MCF 10A (cell line): Measurements from ENCODE around the gene MARCKS. TPM values are rescaled to one million over a fixed set of nuclear protein-coding genes. Genes with fewer than 3 reads are reported as not detected.

ENCODE experiments used
- BruUV-seq: library from RNA; stranded (reverse); fragments of 400-500 nt; replicated peaks from 2 replicates; lab custom pipeline; 2021; lab: Mats Ljungman, UMichigan
- CTCF ChIA-PET: fragments of 300-600 bp; sonication (Branson Sonifier 250); formaldehyde crosslinking; extraction: SDS; loops from one replicate; lab custom pipeline; 2021; ENCODE audit warnings: antibody characterized with exemption, inconsistent platforms; lab: Yijun Ruan, JAX
- POLR2A ChIA-PET: fragments of 300-600, 350-650 bp; sonication (Branson Sonifier 250); formaldehyde crosslinking; extraction: SDS; loops from one replicate; lab custom pipeline; 2020; ENCODE audit warnings: antibody characterized with exemption, inconsistent platforms; lab: Yijun Ruan, JAX
- DNase-seq: peaks from one replicate; pipeline ENCODE4 v3.0.0-alpha.2; 2018; ENCODE audit not compliant: unreplicated experiment
- H3K27ac Mint-ChIP-seq: one replicate; pipeline ENCODE4 v1.8.0; 2022; ENCODE audit warnings: mild to moderate bottlenecking, low read depth, mixed read lengths; ENCODE audit not compliant: unreplicated experiment
- H3K27me3 Mint-ChIP-seq: one replicate; pipeline ENCODE4 v1.8.0; 2022; ENCODE audit warnings: mixed read lengths; ENCODE audit not compliant: insufficient read depth, unreplicated experiment
- H3K36me3 Mint-ChIP-seq: one replicate; pipeline ENCODE4 v1.8.0; 2022; ENCODE audit warnings: mild to moderate bottlenecking, moderate library complexity, mixed read lengths; ENCODE audit not compliant: insufficient read depth, unreplicated experiment
- H3K4me1 Mint-ChIP-seq: one replicate; pipeline ENCODE4 v1.8.0; 2022; ENCODE audit warnings: mixed read lengths; ENCODE audit not compliant: insufficient read depth, unreplicated experiment
- H3K4me3 Mint-ChIP-seq: one replicate; pipeline ENCODE4 v1.8.0; 2022; ENCODE audit warnings: mild to moderate bottlenecking, moderate library complexity, mixed read lengths; ENCODE audit not compliant: unreplicated experiment
- H3K9me3 Mint-ChIP-seq: one replicate; pipeline ENCODE4 v1.8.0; 2022; ENCODE audit warnings: mixed read lengths; ENCODE audit not compliant: unreplicated experiment
- intact Hi-C: fragments of 100-400 bp; cut with micrococcal nuclease; formaldehyde crosslinking; loops from 2 replicates; pipeline ENCODE4 v1.14.1; 2022
- total RNA-seq: library from RNA; stranded (reverse); gene quantifications from 2 replicates; pipeline ENCODE4 v1.2.3, GENCODE V29; 2022
- TF ChIP-seq, protein P1 (sequence below): fragments of 200-600 bp; IDR thresholded peaks from one replicate; pipeline ENCODE4 v1.8.0; 2022; ENCODE audit warnings: antibody characterized with exemption, mild to moderate bottlenecking; ENCODE audit not compliant: unreplicated experiment

MARCKS gene
- total RNA-seq, 1 experiment from 2014 or later: 39.3 TPM

- CTCF ChIA-PET: interaction anchor here (0.6 to 4.4 kb wide), 13 partner anchors 19 to 1592 kb away, joined by 3 to 16 read pairs (median 4); no protein-coding TSS in a partner anchor
- no peak overlapping the region for H3K4me3 Mint-ChIP-seq
- intact Hi-C loops: no loop called here
- peaks cover 6% of the 10 kb centered on the region for H3K4me1 Mint-ChIP-seq
- BruUV-seq: no TSS peak
- DNase-seq: peak; percentile 44
- no peaks in the 10 kb centered on the region for H3K9me3 Mint-ChIP-seq
- TF ChIP-seq, protein P1, sequence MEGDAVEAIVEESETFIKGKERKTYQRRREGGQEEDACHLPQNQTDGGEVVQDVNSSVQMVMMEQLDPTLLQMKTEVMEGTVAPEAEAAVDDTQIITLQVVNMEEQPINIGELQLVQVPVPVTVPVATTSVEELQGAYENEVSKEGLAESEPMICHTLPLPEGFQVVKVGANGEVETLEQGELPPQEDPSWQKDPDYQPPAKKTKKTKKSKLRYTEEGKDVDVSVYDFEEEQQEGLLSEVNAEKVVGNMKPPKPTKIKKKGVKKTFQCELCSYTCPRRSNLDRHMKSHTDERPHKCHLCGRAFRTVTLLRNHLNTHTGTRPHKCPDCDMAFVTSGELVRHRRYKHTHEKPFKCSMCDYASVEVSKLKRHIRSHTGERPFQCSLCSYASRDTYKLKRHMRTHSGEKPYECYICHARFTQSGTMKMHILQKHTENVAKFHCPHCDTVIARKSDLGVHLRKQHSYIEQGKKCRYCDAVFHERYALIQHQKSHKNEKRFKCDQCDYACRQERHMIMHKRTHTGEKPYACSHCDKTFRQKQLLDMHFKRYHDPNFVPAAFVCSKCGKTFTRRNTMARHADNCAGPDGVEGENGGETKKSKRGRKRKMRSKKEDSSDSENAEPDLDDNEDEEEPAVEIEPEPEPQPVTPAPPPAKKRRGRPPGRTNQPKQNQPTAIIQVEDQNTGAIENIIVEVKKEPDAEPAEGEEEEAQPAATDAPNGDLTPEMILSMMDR: no peak
- no peaks in the 10 kb centered on the region for H3K27me3 Mint-ChIP-seq
- peak overlapping the region; percentile 91 for H3K27ac Mint-ChIP-seq
- peaks cover 23% of the 10 kb centered on the region for H3K36me3 Mint-ChIP-seq
- POLR2A ChIA-PET: interaction anchor here (0.7 to 3.7 kb wide), 12 partner anchors 19 to 554 kb away, joined by 3 to 38 read pairs (median 4); no protein-coding TSS in a partner anchor
Measured at GRCh38 chr6:113860181-113860955, 3.2 kb downstream of the MARCKS start.

GRCh38 chr6:113862112-113862511, 5.0 kb downstream of the MARCKS start:
- DNase-seq: peak; percentile 46

DNA sequence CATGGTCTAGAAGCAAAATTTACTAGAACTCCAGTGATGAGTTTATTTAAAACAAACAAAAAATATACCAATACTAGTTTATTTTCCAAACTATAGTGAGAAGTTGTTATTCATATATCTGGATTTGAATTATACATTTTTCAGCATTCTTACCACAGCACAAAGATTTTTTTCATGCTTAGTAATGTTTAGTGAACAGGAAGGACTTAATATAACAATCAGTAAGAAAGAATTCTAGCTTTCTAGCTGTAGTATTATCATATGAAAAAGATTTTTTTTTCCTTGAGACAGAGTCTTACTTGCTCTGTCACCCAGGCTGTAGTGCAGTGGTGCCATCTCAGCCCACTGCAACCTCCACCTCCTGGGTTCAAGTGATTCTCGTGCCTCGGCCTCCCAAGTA, 13.8 kb downstream of the MARCKS start:
- POLR2A ChIA-PET: interaction anchor here (1.0 to 1.2 kb wide), 2 partner anchors 13 to 882 kb away, joined by 3 to 5 read pairs; no protein-coding TSS in a partner anchor
- CTCF ChIA-PET: interaction anchor here (0.6 kb wide), 1 partner anchor 741 kb away, joined by 5 read pairs; no protein-coding TSS in a partner anchor

More at GRCh38 chr6:113862112-113862511, 5.0 kb downstream of the MARCKS start:
- H3K4me1 Mint-ChIP-seq: peaks cover 6% of the 10 kb centered on the region
- H3K27ac Mint-ChIP-seq: no peak overlapping the region
- TF ChIP-seq, protein P1: no peak
- CTCF ChIA-PET: interaction anchor here (1.8 kb wide), 1 partner anchor 46 kb away, joined by 7 read pairs; no protein-coding TSS in a partner anchor
- intact Hi-C loops: no loop called here
- H3K9me3 Mint-ChIP-seq: no peaks in the 10 kb centered on the region
- H3K36me3 Mint-ChIP-seq: peaks cover 23% of the 10 kb centered on the region
- H3K4me3 Mint-ChIP-seq: no peak overlapping the region
- no TSS peak for BruUV-seq
- POLR2A ChIA-PET: interaction anchor here (0.6 to 1.4 kb wide), 3 partner anchors 46 to 1424 kb away, joined by 3 to 6 read pairs (median 4); no protein-coding TSS in a partner anchor
- no peaks in the 10 kb centered on the region for H3K27me3 Mint-ChIP-seq

More for the DNA sequence above, 13.8 kb downstream of the MARCKS start:
- intact Hi-C loops: loop anchor here (10.0 kb wide), 1 partner anchor 996 kb away; no protein-coding TSS in a partner anchor
- Mint-ChIP-seq H3K27ac (no peak overlapping the region), H3K9me3 (no peaks in the 10 kb centered on the region), H3K4me3 (no peak overlapping the region), H3K27me3 (no peaks in the 10 kb centered on the region), H3K36me3 (no peaks in the 10 kb centered on the region), H3K4me1 (no peaks in the 10 kb centered on the region)
- no peak for DNase-seq
- TF ChIP-seq, protein P1: no peak
- BruUV-seq: no TSS peak
